ENCODE results near the gene ANO10. TPM values are rescaled to one million over a fixed set of nuclear protein-coding genes. Genes with fewer than 3 reads are reported as not detected.

The ANO10 gene
- total and polyA plus RNA-seq, 11 donors, result 8.3 to 29.8 (median 15.8) TPM

GRCh38 chr3:43415088-43415487, 206.7 kb downstream of the ANO10 start:
- intact Hi-C loops (cut with DNase I), result no loop called here
- Histone ChIP-seq H3K9me3 (no peaks in the 10 kb centered on the region), H3K27ac (no peak overlapping the region), H3K27me3 (no peaks in the 10 kb centered on the region), H3K36me3 (no peaks in the 10 kb centered on the region), H3K4me3 (no peak overlapping the region), H3K4me1 (peaks cover 0 to 29% (median 8%) of the 10 kb centered on the region in 12 donors)
- ATAC-seq, result no peak
- no peak for TF ChIP-seq POLR2A (IDR thresholded peaks at IDR 0.05)
- TF ChIP-seq CTCF (IDR thresholded peaks at IDR 0.05), result no peak
- no peak for DNase-seq
- 97 to 99% (median 98%) methylated on average over 5 of the region's 5 CpGs for WGBS, 4 donors

GRCh38 chr3:43413676-43414368, 208.0 kb downstream of the ANO10 start:
- TF ChIP-seq POLR2A (IDR thresholded peaks at IDR 0.05) (no peak), CTCF (IDR thresholded peaks at IDR 0.05) (no peak)
- Histone ChIP-seq H3K4me3 (no peak overlapping the region), H3K27ac (peak overlapping the region in 1 of 12 donors; percentile 5), H3K9me3 (no peaks in the 10 kb centered on the region), H3K4me1 (peaks cover 0 to 22% (median 4%) of the 10 kb centered on the region in 12 donors), H3K27me3 (no peaks in the 10 kb centered on the region), H3K36me3 (no peaks in the 10 kb centered on the region)
- ATAC-seq (no peak), DNase-seq (no peak)
- intact Hi-C loops (cut with DNase I), result no loop called here
- WGBS, 4 donors, result 59 to 76% (median 72%) methylated on average over 7 of the region's 7 CpGs

GRCh38 chr3:43411429-43411828, 210.4 kb downstream of the ANO10 start:
- Histone ChIP-seq H3K27ac (no peak overlapping the region), H3K4me1 (peaks cover 0 to 17% (median 0%) of the 10 kb centered on the region in 12 donors), H3K9me3 (no peaks in the 10 kb centered on the region), H3K36me3 (no peaks in the 10 kb centered on the region), H3K4me3 (no peak overlapping the region), H3K27me3 (no peaks in the 10 kb centered on the region)
- DNase-seq, result no peak
- intact Hi-C loops (cut with DNase I), result no loop called here
- WGBS, 4 donors, result 93 to 100% (median 98%) methylated on average over 1 of the region's 1 CpG
- TF ChIP-seq CTCF (IDR thresholded peaks at IDR 0.05), result no peak
- TF ChIP-seq POLR2A (IDR thresholded peaks at IDR 0.05), result no peak
- ATAC-seq, result no peak

- no peaks in the 10 kb centered on the region for H3K27me3 ChIP-seq
- no peak overlapping the region for H3K27ac ChIP-seq
- intact Hi-C loops (cut with DNase I), result no loop called here
- DNase-seq (no peak), ATAC-seq (no peak)
- no peaks in the 10 kb centered on the region for H3K9me3 ChIP-seq
- H3K4me1 ChIP-seq, result peaks cover 0 to 17% (median 2%) of the 10 kb centered on the region in 12 donors
- TF ChIP-seq CTCF (IDR thresholded peaks at IDR 0.05), result no peak
- TF ChIP-seq POLR2A (IDR thresholded peaks at IDR 0.05), result no peak
- no peak overlapping the region for H3K4me3 ChIP-seq
- no peaks in the 10 kb centered on the region for H3K36me3 ChIP-seq
- WGBS, 4 donors, result 91 to 93% (median 92%) methylated on average over 3 of the region's 3 CpGs
These were observed 211.2 kb downstream of the ANO10 start for GRCh38 chr3:43410592-43410991.

All from heart left ventricle (tissue), 16 donors.